ENCODE measurements around the gene ACADL.
A peak's percentile ranks its signal among the peaks of the same experiment; 100 is the strongest.
"Not testable (repeated sequence)": the region's sequence is repeated elsewhere in the genome, so short reads cannot be mapped to it uniquely, and the experiment has no call there.

ACADL gene

GRCh38 chr2:210199186-210199765 is 26.0 kb downstream of the ACADL start:
- DNase-seq = no peak

GRCh38 chr2:210198326-210198725 is 26.9 kb downstream of the ACADL start:
- no peak for DNase-seq

GRCh38 chr2:210197720-210198119 is 27.5 kb downstream of the ACADL start:
- no peak for DNase-seq

- DNase-seq = no peak
Observed at GRCh38 chr2:210195101-210195852, 30.0 kb downstream of the ACADL start.

- DNase-seq = no peak
Observed at GRCh38 chr2:210190345-210190744, 34.9 kb downstream of the ACADL start.

GRCh38 chr2:210189452-210190138 is 35.7 kb downstream of the ACADL start:
- no peak for DNase-seq

GRCh38 chr2:210188755-210189154 is 36.5 kb downstream of the ACADL start:
- DNase-seq = no peak

GRCh38 chr2:210188190-210188589 is 37.1 kb downstream of the ACADL start:
- no peak for DNase-seq

GRCh38 chr2:210183936-210184335 is 41.3 kb downstream of the ACADL start:
- DNase-seq = not testable (repeated sequence)

- DNase-seq = not testable (repeated sequence)
Observed at GRCh38 chr2:210181606-210182088, 43.6 kb downstream of the ACADL start.

GRCh38 chr2:210181033-210181605 is 44.1 kb downstream of the ACADL start:
- not testable (repeated sequence) for DNase-seq

- no peak for DNase-seq
Observed at GRCh38 chr2:210180477-210180876, 44.8 kb downstream of the ACADL start.

GRCh38 chr2:210179351-210179990 is 45.8 kb downstream of the ACADL start:
- DNase-seq = no peak

GRCh38 chr2:210177769-210178168 is 47.5 kb downstream of the ACADL start:
- no peak for DNase-seq

- not testable (repeated sequence) for DNase-seq
Observed at GRCh38 chr2:210177115-210177514, 48.1 kb downstream of the ACADL start.

GRCh38 chr2:210174086-210174485 is 51.2 kb downstream of the ACADL start:
- DNase-seq = no peak

- no peak for DNase-seq
Observed at GRCh38 chr2:210172219-210172575, 53.0 kb downstream of the ACADL start.

- DNase-seq = peak; percentile 99
Observed at GRCh38 chr2:210171309-210172218, 53.7 kb downstream of the ACADL start, which contains the start of gene KANSL1L. Gene KANSL1L, minus strand, starts transcription at chr2:210171409. Its CDS starts 16,827 bp downstream, at chr2:210154582.

- DNase-seq = peak; percentile 100
Observed at GRCh38 chr2:210170446-210171303, 54.6 kb downstream of the ACADL start.

GRCh38 chr2:210170196-210170445 is 55.1 kb downstream of the ACADL start:
- DNase-seq = no peak

Data from right forelimb (tissue), 1 donor.